Spinal cord (tissue), 10 donors: Measurements from ENCODE around the gene MGAM2. TPM values are rescaled to one million over a fixed set of nuclear protein-coding genes. Genes with fewer than 3 reads are reported as not detected.

Experiments
- DNase-seq, 6 donors: peaks; one replicate each; pipeline versions ENCODE4 v3.0.0 to v3.0.0-alpha.2; 2013 to 2015; ENCODE audit warnings: low spot score in 6 of 6, low read depth in 4 of 6
- H3K27ac ChIP-seq: one replicate; pipeline ENCODE4 v1.5.1; 2013; ENCODE audit warnings: low read depth, low read length, control low read depth
- H3K27me3 ChIP-seq: one replicate; pipeline ENCODE4 v1.6.1; 2013; ENCODE audit warnings: low read length; ENCODE audit not compliant: control insufficient read depth, insufficient read depth
- H3K36me3 ChIP-seq: one replicate; pipeline ENCODE4 v1.6.1; 2013; ENCODE audit warnings: low read length; ENCODE audit not compliant: control insufficient read depth, insufficient read depth
- H3K4me1 ChIP-seq: one replicate; pipeline ENCODE4 v1.6.1; 2013; ENCODE audit warnings: low read length; ENCODE audit not compliant: control insufficient read depth, insufficient read depth
- H3K4me3 ChIP-seq: one replicate; pipeline ENCODE4 v1.5.1; 2013; ENCODE audit warnings: low read depth, low read length, control low read depth
- H3K9me3 ChIP-seq: one replicate; pipeline ENCODE4 v1.6.1; 2013; ENCODE audit warnings: low read length; ENCODE audit not compliant: control insufficient read depth, insufficient read depth
- WGBS: methylation state at CpG from one replicate; pipeline ENCODE4 v1.1.5; 2013; ENCODE audit warnings: missing lambda C conversion rate; ENCODE audit not compliant: insufficient coverage; 5-methylcytosine and 5-hydroxymethylcytosine counted together
- polyA plus RNA-seq, 2 donors: library from polyadenylated mRNA; unstranded; fragments of 120-200 nt; gene quantifications; one replicate each; pipeline ENCODE4 v1.2.1, GENCODE V29; 2013; ENCODE audit not compliant: insufficient read length in 2 of 2
- total RNA-seq, 2 donors: library from RNA; depleted of rRNA in 1 of 2; stranded (reverse); fragments of 120-200 nt in 1 of 2; fragments of >200 nt in 1 of 2; gene quantifications; one replicate each; pipeline versions ENCODE4 v1.2.3 to v1.2.4, GENCODE V29; 2013 to 2014
- donor health status: healthy.

The MGAM2 gene
- total and polyA plus RNA-seq, 4 donors = 0.10 to 0.33 (median 0.19) TPM

- H3K36me3 ChIP-seq = no peaks in the 10 kb centered on the region
- 80% methylated on average over 1 of the region's 1 CpG for WGBS
Observed at GRCh38 chr7:142181966-142182365, 70.4 kb downstream of the MGAM2 start.

GRCh38 chr7:142185069-142185468 lies 73.6 kb downstream of the MGAM2 start:
- Histone ChIP-seq H3K27me3 (no peaks in the 10 kb centered on the region), H3K4me3 (no peak overlapping the region), H3K36me3 (no peaks in the 10 kb centered on the region), H3K4me1 (no peaks in the 10 kb centered on the region), H3K27ac (no peak overlapping the region), H3K9me3 (no peaks in the 10 kb centered on the region)
- no CpG with 5 or more reads among the region's 3 CpGs for WGBS
- DNase-seq = peak in 1 of 6 donors; percentile 5

More at GRCh38 chr7:142181966-142182365, 70.4 kb downstream of the MGAM2 start:
- no peak for DNase-seq
- Histone ChIP-seq H3K9me3 (no peaks in the 10 kb centered on the region), H3K27ac (no peak overlapping the region), H3K4me1 (no peaks in the 10 kb centered on the region), H3K27me3 (no peaks in the 10 kb centered on the region), H3K4me3 (no peak overlapping the region)

- H3K4me3 ChIP-seq = no peak overlapping the region
- DNase-seq = peak in 1 of 6 donors; percentile 9
- no peaks in the 10 kb centered on the region for H3K36me3 ChIP-seq
- no peaks in the 10 kb centered on the region for H3K9me3 ChIP-seq
- 51% methylated on average over 4 of the region's 5 CpGs for WGBS
- H3K27ac ChIP-seq = no peak overlapping the region
- H3K27me3 ChIP-seq = no peaks in the 10 kb centered on the region
- no peaks in the 10 kb centered on the region for H3K4me1 ChIP-seq
Observed at GRCh38 chr7:142185801-142186200, 74.3 kb downstream of the MGAM2 start.

GRCh38 chr7:142188154-142188553 lies 76.6 kb downstream of the MGAM2 start:
- no peaks in the 10 kb centered on the region for H3K9me3 ChIP-seq
- WGBS = no CpG with 5 or more reads among the region's 2 CpGs
- no peaks in the 10 kb centered on the region for H3K27me3 ChIP-seq
- H3K4me1 ChIP-seq = no peaks in the 10 kb centered on the region
- DNase-seq = no peak
- H3K4me3 ChIP-seq = no peak overlapping the region
- no peak overlapping the region for H3K27ac ChIP-seq
- no peaks in the 10 kb centered on the region for H3K36me3 ChIP-seq

- no peak overlapping the region for H3K4me3 ChIP-seq
- no peaks in the 10 kb centered on the region for H3K4me1 ChIP-seq
- no peaks in the 10 kb centered on the region for H3K9me3 ChIP-seq
- peak in 2 of 6 donors; percentile 34 to 46 for DNase-seq
- H3K27ac ChIP-seq = no peak overlapping the region
- H3K36me3 ChIP-seq = no peaks in the 10 kb centered on the region
- no peaks in the 10 kb centered on the region for H3K27me3 ChIP-seq
Observed at GRCh38 chr7:142188846-142189245, 77.3 kb downstream of the MGAM2 start.

GRCh38 chr7:142194201-142194600 lies 82.7 kb downstream of the MGAM2 start:
- H3K4me1 ChIP-seq = no peaks in the 10 kb centered on the region
- no peaks in the 10 kb centered on the region for H3K27me3 ChIP-seq
- no peak for DNase-seq
- 86% methylated on average over 4 of the region's 4 CpGs for WGBS
- H3K9me3 ChIP-seq = no peaks in the 10 kb centered on the region
- H3K27ac ChIP-seq = no peak overlapping the region
- no peak overlapping the region for H3K4me3 ChIP-seq
- no peaks in the 10 kb centered on the region for H3K36me3 ChIP-seq

- Histone ChIP-seq H3K9me3 (no peaks in the 10 kb centered on the region), H3K4me3 (no peak overlapping the region), H3K4me1 (no peaks in the 10 kb centered on the region), H3K36me3 (no peaks in the 10 kb centered on the region), H3K27ac (no peak overlapping the region), H3K27me3 (no peaks in the 10 kb centered on the region)
- DNase-seq = no peak
- WGBS = 63% methylated on average over 3 of the region's 9 CpGs
Observed at GRCh38 chr7:142196066-142196840, 84.7 kb downstream of the MGAM2 start.

- no CpG with 5 or more reads among the region's 1 CpG for WGBS
Observed at GRCh38 chr7:142200206-142200605, 88.7 kb downstream of the MGAM2 start.

GRCh38 chr7:142228537-142229104 lies 117.1 kb downstream of the MGAM2 start:
- Histone ChIP-seq H3K27ac (no peak overlapping the region), H3K4me3 (no peak overlapping the region), H3K36me3 (no peaks in the 10 kb centered on the region), H3K4me1 (no peaks in the 10 kb centered on the region), H3K27me3 (no peaks in the 10 kb centered on the region), H3K9me3 (no peaks in the 10 kb centered on the region)
- WGBS = 13% methylated on average over 1 of the region's 1 CpG
- DNase-seq = no peak

More at GRCh38 chr7:142200206-142200605, 88.7 kb downstream of the MGAM2 start:
- no peak overlapping the region for H3K27ac ChIP-seq
- no peaks in the 10 kb centered on the region for H3K9me3 ChIP-seq
- no peak for DNase-seq
- no peaks in the 10 kb centered on the region for H3K4me1 ChIP-seq
- no peak overlapping the region for H3K4me3 ChIP-seq
- no peaks in the 10 kb centered on the region for H3K27me3 ChIP-seq
- H3K36me3 ChIP-seq = no peaks in the 10 kb centered on the region

- H3K9me3 ChIP-seq = no peaks in the 10 kb centered on the region
- 50% methylated on average over 7 of the region's 7 CpGs for WGBS
- H3K27ac ChIP-seq = no peak overlapping the region
- H3K27me3 ChIP-seq = no peaks in the 10 kb centered on the region
- H3K36me3 ChIP-seq = no peaks in the 10 kb centered on the region
- no peak overlapping the region for H3K4me3 ChIP-seq
- no peak for DNase-seq
- H3K4me1 ChIP-seq = no peaks in the 10 kb centered on the region
Observed at GRCh38 chr7:142231716-142232115, 120.2 kb downstream of the MGAM2 start.
